Inflammatory macrophage treated with lipopolysaccharide for 1 hour (primary cell): Measurements from ENCODE around the gene NDEL1.

ENCODE experiments used
- DNase-seq, 2 donors: peaks; one replicate each; pipeline ENCODE4 v3.0.0-alpha.2; 2020 to 2022

NDEL1 gene

GRCh38 chr17:8417806-8418205, 17.9 kb upstream of the NDEL1 start:
- DNase-seq, result peak; percentile 71 to 82

GRCh38 chr17:8418471-8418870, 17.2 kb upstream of the NDEL1 start:
- DNase-seq, result no peak

- no peak for DNase-seq
Observed at GRCh38 chr17:8419305-8419704, 16.4 kb upstream of the NDEL1 start.

- DNase-seq, result peak; percentile 67 to 74
Observed at GRCh38 chr17:8420041-8420934, 15.4 kb upstream of the NDEL1 start.

GRCh38 chr17:8421571-8421970, 14.1 kb upstream of the NDEL1 start:
- no peak for DNase-seq

GRCh38 chr17:8426094-8426720, 9.5 kb upstream of the NDEL1 start:
- DNase-seq, result no peak

- DNase-seq, result no peak
Observed at GRCh38 chr17:8426802-8427201, 8.9 kb upstream of the NDEL1 start.

GRCh38 chr17:8430966-8431365, 4.7 kb upstream of the NDEL1 start:
- DNase-seq, result no peak

GRCh38 chr17:8436169-8436843, 622 bp downstream of the NDEL1 start:
- DNase-seq, result peak; percentile 39 to 57

- no peak for DNase-seq
Observed at GRCh38 chr17:8436844-8437171, 1.1 kb downstream of the NDEL1 start.

- DNase-seq, result no peak
Observed at GRCh38 chr17:8438441-8438840, 2.8 kb downstream of the NDEL1 start.

GRCh38 chr17:8439681-8440080, 4.0 kb downstream of the NDEL1 start:
- no peak for DNase-seq

- DNase-seq, result peak in 1 of 2 donors; percentile 52
Observed at GRCh38 chr17:8441690-8442089, 6.0 kb downstream of the NDEL1 start.

- DNase-seq, result no peak
Observed at GRCh38 chr17:8442310-8442709, 6.6 kb downstream of the NDEL1 start.

GRCh38 chr17:8443756-8444155, 8.1 kb downstream of the NDEL1 start:
- no peak for DNase-seq

- no peak for DNase-seq
Observed at GRCh38 chr17:8444494-8444893, 8.8 kb downstream of the NDEL1 start.

GRCh38 chr17:8445536-8445935, 9.9 kb downstream of the NDEL1 start:
- DNase-seq, result no peak

- no peak for DNase-seq
Observed at GRCh38 chr17:8447799-8448198, 12.1 kb downstream of the NDEL1 start.

- no peak for DNase-seq
Observed at GRCh38 chr17:8448310-8448709, 12.6 kb downstream of the NDEL1 start.

GRCh38 chr17:8451933-8452614, 16.4 kb downstream of the NDEL1 start:
- DNase-seq, result no peak

GRCh38 chr17:8453326-8453725, 17.6 kb downstream of the NDEL1 start:
- DNase-seq, result no peak

GRCh38 chr17:8455665-8456209, 20.1 kb downstream of the NDEL1 start:
- no peak for DNase-seq

GRCh38 chr17:8458128-8458527, 22.4 kb downstream of the NDEL1 start:
- no peak for DNase-seq
